PC-9 (cell line): ENCODE results near the gene SNU13.

Experiments
- CTCF ChIP-seq: fragments of 200-600 bp; sonication (generic); conservative IDR thresholded peaks from 2 replicates; pipeline ENCODE4 v1.6.1; 2017; ENCODE audit warnings: mixed run types, antibody characterized with exemption, mild to moderate bottlenecking, moderate library complexity
- EZH2 ChIP-seq: fragments of 200-600 bp; sonication (generic); IDR thresholded peaks from 2 replicates; pipeline ENCODE4 v1.8.0; 2017; ENCODE audit warnings: antibody characterized with exemption, low read depth

GRCh38 chr22:41656556-41656955 is 32.1 kb downstream of the SNU13 start:
- no peak for TF ChIP-seq CTCF
- no peak for TF ChIP-seq EZH2
